ENCODE data around the gene NLN.
A peak's percentile ranks its signal among the peaks of the same experiment; 100 is the strongest.

NLN gene

DNA sequence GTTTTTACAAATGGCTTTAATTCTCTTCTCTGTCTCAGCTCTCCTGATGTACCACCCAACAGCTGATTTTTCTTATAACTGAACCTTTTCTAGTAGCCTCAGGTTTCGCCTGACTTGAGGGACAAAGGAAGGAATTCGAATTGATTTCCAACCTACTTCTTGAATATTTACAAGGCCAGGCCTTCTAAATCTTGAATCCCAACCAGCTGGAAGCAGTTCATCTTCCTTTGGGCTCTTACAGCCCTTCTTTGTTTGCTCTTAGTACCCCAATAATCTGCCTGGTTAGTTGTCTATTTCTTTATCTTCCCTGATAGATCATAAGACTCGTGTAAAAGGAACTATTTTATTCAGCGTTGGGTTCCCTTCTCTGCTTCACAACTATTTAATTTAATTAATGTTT is 95.9 kb downstream of the NLN start:
- no peak overlapping the region for H3K27ac ChIP-seq (ENCODE audit: low read length)
- H3K9me3 ChIP-seq (replicated peaks; ENCODE audit: insufficient read depth, low read length) = no peaks in the 10 kb centered on the region
- no peak overlapping the region for H2AFZ ChIP-seq (ENCODE audit: low read length)

DNA sequence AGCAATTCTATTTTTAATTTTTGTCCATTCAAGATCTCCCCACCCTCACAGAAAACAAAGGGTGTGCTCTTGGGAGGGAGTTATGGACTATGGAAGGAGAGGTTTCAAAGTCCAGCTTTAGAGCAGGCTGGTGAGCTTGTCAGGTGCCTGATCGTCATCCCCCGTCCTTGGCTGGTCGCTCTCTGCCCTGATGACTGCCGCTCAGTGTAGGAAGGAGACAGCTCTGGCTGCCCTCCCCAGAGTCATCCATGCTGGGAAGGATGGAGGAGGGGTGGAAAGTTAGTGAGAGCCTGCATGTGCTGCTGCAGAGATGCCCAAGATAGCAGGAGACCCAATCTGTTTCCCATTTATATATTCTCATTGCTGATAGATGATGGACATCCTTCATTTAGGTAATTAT is 96.6 kb downstream of the NLN start:
- no peaks in the 10 kb centered on the region for H3K36me3 ChIP-seq (replicated peaks; ENCODE audit: insufficient read depth, low read length)
- no peak overlapping the region for H3K9ac ChIP-seq (ENCODE audit: low read length)
- DNase-seq = no peak
- no peak overlapping the region for H2AFZ ChIP-seq (ENCODE audit: low read length)
- H3K79me2 ChIP-seq (ENCODE audit: low read length) = no peaks in the 10 kb centered on the region
- H3K4me3 ChIP-seq (ENCODE audit: low read length) = no peak overlapping the region
- H3K9me2 ChIP-seq (replicated peaks; ENCODE audit: insufficient read depth, low read length) = no peaks in the 10 kb centered on the region
- H3K4me2 ChIP-seq (ENCODE audit: low read depth, low read length) = no peak overlapping the region
- H4K20me1 ChIP-seq (ENCODE audit: insufficient read depth, low read length) = no peaks in the 10 kb centered on the region
- no peaks in the 10 kb centered on the region for H3F3A ChIP-seq (ENCODE audit: insufficient read depth, low read length)
- H3K9me3 ChIP-seq (replicated peaks; ENCODE audit: insufficient read depth, low read length) = no peaks in the 10 kb centered on the region
- peaks cover 40% of the 10 kb centered on the region for H3K4me1 ChIP-seq (ENCODE audit: low read length)
- H3K27me3 ChIP-seq (replicated peaks; ENCODE audit: insufficient read depth, low read length) = no peaks in the 10 kb centered on the region
- no peak for TF ChIP-seq CTCF (IDR thresholded peaks at IDR 0.05; ENCODE audit: low read length)
- TF ChIP-seq EZH2phosphoT487 (IDR thresholded peaks at IDR 0.05; ENCODE audit: low read length) = no peak
- TF ChIP-seq EZH2 (optimal IDR thresholded peaks at IDR 0.05; ENCODE audit: low read depth, low read length) = no peak
- no peak overlapping the region for H3K27ac ChIP-seq (ENCODE audit: low read length)

More for the DNA sequence above, 95.9 kb downstream of the NLN start:
- Histone ChIP-seq H3K36me3 (replicated peaks; ENCODE audit: insufficient read depth, low read length) (no peaks in the 10 kb centered on the region), H3K4me3 (ENCODE audit: low read length) (no peak overlapping the region), H3K4me1 (ENCODE audit: low read length) (peaks cover 35% of the 10 kb centered on the region), H3K9ac (ENCODE audit: low read length) (no peak overlapping the region), H3K27me3 (replicated peaks; ENCODE audit: insufficient read depth, low read length) (no peaks in the 10 kb centered on the region), H3K79me2 (ENCODE audit: low read length) (no peaks in the 10 kb centered on the region), H3F3A (ENCODE audit: insufficient read depth, low read length) (no peaks in the 10 kb centered on the region), H4K20me1 (ENCODE audit: insufficient read depth, low read length) (no peaks in the 10 kb centered on the region), H3K4me2 (ENCODE audit: low read depth, low read length) (no peak overlapping the region), H3K9me2 (replicated peaks; ENCODE audit: insufficient read depth, low read length) (no peaks in the 10 kb centered on the region)
- no peak for DNase-seq
- TF ChIP-seq CTCF (IDR thresholded peaks at IDR 0.05; ENCODE audit: low read length) (no peak), EZH2 (optimal IDR thresholded peaks at IDR 0.05; ENCODE audit: low read depth, low read length) (no peak), EZH2phosphoT487 (IDR thresholded peaks at IDR 0.05; ENCODE audit: low read length) (no peak)

DNA sequence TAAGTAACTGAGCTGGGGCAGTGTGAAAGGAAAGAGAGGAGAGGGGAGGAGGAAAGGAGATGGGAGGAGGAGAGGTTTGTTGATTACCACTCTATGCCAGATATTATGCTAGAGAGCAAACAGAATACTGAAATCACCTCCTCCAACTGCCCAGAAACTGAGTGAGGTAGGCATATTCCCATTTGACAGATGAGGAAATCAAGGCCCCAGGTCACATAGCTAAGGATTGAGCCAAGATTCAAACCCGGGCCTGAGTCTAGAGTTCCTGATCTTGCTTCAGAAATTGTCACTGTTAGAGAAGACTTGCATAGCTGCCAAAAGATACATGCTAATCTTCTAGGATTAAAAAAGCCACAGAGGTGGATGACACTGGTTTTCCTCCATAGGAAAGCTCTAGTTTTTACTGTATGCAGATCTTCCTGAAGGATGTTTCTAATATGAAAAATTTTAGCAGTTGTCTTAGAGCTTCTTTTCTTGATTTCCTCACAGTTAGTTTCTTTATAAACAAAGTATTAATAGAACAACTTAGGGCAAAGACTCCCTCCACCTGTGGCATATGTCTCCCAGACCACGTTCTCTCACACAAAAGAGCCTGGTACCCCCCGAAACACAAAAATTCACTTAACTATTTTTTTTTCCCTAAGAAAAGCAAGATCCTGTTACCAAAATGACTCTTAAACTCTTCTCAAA is 97.4 kb downstream of the NLN start:
- H3K9me3 ChIP-seq (replicated peaks; ENCODE audit: insufficient read depth, low read length) = no peaks in the 10 kb centered on the region
- H3F3A ChIP-seq (ENCODE audit: insufficient read depth, low read length) = peaks cover 5% of the 10 kb centered on the region
- H3K9ac ChIP-seq (ENCODE audit: low read length) = no peak overlapping the region
- TF ChIP-seq EZH2 (optimal IDR thresholded peaks at IDR 0.05; ENCODE audit: low read depth, low read length) = no peak
- no peak for TF ChIP-seq EZH2phosphoT487 (IDR thresholded peaks at IDR 0.05; ENCODE audit: low read length)
- no peak for TF ChIP-seq CTCF (IDR thresholded peaks at IDR 0.05; ENCODE audit: low read length)
- no peaks in the 10 kb centered on the region for H3K27me3 ChIP-seq (replicated peaks; ENCODE audit: insufficient read depth, low read length)
- H3K4me2 ChIP-seq (ENCODE audit: low read depth, low read length) = peak overlapping the region; percentile 36; the same call in 1 of the 2 replicates
- no peaks in the 10 kb centered on the region for H3K36me3 ChIP-seq (replicated peaks; ENCODE audit: insufficient read depth, low read length)
- no peak overlapping the region for H2AFZ ChIP-seq (ENCODE audit: low read length)
- no peak overlapping the region for H3K4me3 ChIP-seq (ENCODE audit: low read length)
- H3K4me1 ChIP-seq (ENCODE audit: low read length) = peaks cover 47% of the 10 kb centered on the region
- no peaks in the 10 kb centered on the region for H3K9me2 ChIP-seq (replicated peaks; ENCODE audit: insufficient read depth, low read length)
- H3K27ac ChIP-seq (ENCODE audit: low read length) = no peak overlapping the region
- no peak for DNase-seq
- no peaks in the 10 kb centered on the region for H4K20me1 ChIP-seq (ENCODE audit: insufficient read depth, low read length)
- H3K79me2 ChIP-seq (ENCODE audit: low read length) = no peaks in the 10 kb centered on the region
